KG1 (cell line): Measurements from ENCODE around the gene CLEC4A.
"Not testable (repeated sequence)": the region's sequence is repeated elsewhere in the genome, so short reads cannot be mapped to it uniquely, and the experiment has no call there.

ENCODE experiments used
- DNase-seq: peaks from one replicate; lab custom pipeline; 2025; lab: John Stamatoyannopoulos, UW

The CLEC4A gene

DNA sequence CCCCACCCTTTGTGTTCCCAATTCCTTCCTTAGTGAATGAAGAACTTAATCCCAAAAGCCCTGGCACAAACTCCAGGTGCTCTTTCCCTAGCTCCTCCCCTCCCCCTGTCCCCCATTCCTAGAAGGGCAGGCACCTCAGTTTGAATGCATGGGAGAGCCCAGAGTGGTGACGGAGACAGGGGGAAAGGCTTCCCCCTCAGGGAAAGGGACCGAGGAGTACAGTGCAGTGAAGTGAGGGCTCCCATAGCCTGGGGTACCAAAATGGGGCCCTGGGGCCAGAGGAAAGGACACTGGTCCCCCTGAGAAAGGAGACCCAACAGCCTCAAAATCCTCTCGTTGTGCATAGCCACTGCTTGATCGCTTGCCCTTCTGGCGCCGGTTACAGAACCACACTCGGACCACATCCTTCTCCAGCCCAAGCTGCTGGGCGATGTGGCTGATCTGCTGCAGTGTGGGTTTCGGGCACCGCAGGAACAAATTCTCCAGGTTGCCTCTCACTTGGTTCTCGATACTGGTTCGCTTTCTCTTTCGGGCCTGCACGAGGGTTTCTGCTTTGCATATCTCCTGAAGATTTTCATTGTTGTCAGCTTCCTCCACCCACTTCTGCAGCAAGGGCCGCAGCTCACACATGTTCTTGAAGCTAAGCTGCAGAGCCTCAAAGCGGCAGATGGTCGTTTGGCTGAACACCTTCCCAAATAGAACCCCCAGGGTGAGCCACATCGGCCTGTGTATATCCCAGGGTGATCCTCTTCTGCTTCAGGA is 10.4 kb downstream of the CLEC4A start:
- DNase-seq: not testable (repeated sequence)

DNA sequence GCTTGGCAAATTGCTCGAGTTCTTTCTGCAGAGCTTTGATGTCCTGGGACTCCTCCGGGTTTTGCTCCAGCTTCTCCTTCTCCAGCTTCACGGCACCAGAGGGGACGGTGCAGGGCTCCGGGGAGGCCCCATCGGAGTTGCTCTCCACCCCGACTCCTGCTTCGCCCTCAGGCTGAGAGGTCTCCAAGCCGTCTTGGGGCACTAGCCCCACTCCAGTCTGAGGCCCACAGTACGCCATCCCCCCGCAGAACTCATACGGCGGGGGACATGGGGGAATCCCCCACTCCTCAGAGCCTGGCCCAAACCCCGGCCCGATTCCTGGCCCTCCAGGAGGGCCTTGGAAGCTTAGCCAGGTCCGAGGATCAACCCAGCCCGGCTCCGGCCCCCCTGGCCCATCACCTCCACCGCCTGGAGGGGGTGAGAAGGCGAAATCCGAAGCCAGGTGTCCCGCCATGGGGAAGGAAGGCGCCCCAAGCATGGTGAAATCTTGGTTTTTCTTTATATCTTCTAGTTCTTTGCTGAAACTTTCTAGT is 11.0 kb downstream of the CLEC4A start:
- DNase-seq: not testable (repeated sequence)

DNA sequence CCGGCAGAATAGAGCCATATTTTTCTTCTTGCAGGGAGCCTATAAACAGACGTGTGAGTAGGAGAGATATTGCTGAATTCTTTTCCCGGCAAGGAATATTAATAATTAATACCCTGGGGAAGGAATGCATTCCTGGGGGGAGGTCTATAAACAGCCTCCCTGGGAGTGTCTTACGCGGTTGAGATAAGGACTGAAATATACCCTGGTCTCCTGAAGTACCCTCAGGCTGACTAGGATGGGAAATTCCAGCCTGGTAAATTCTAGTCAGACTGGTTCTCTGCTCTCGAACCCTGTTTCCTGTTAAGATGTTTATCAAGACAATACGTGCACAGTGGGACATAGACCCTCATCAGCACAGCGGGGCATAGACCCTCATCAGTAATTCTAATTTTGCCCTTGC is 18.2 kb downstream of the CLEC4A start:
- DNase-seq: not testable (repeated sequence)

DNA sequence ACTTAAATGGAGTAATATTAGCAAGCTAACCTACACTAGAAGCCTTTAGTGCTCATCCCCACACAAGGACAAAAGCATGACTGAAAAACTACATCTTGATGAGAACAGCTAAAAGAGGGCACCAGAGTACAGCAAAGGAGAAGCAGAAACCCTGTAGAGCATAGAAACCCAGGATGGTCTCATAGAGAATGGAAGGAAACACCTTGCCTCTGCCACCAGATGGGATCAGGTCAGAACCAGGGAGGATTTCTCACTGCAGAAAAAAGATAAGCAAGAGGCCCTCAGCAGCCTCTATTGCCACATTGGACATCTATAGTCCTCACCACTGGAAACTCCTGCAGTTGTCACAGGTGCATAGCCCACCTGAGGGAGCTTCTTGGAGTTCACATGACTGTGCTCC is 19.8 kb downstream of the CLEC4A start:
- DNase-seq: no peak

DNA sequence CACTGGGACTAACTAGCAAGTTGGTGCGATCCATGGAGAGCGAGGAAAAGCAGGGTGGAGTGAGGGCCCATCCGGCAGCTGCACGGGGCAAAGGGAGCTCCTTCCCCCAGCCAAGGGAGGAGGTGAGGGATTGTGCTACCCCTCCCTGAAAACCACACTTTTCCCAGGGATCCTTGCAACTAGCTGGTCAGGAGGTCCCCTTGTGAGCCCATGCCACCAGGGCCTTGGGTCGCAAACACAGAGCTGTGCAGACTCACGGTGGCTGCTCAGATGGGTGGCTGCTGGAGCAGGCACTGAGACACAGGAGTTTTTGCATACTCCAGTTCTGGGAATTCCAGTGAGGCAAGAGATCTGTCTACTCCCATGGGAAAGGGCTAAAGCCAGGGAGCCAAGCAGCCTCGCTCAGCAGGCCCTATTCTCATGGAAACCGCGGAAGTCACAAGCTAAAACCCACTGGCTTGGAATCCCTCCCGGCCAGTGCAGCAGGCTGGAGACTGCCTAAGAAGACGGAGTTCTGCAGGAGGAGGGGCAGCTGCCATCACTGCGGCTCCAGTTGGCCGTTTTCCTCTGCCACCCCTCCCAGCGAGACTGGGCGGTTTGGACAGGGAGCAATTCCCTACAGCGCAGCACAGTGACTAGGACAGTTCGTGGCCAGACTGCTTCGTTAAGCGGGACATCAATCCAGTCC is 22.5 kb downstream of the CLEC4A start:
- no peak for DNase-seq

DNA sequence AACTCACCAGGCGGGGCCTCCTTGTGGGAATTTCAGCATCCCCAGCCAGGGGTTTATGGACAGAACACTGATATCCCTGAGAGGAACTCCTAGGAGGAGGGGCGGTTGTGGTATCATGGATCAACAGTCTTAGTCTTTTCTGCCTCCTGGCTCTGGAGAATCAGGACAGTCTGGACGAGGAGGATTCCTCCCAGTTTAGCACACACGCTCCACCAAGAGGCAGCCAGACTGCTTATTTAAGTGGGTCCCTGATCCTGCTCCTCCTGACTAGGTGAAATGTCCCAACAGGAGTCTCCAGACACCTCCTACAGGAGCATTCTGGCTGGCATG is 23.0 kb downstream of the CLEC4A start:
- no peak for DNase-seq

DNA sequence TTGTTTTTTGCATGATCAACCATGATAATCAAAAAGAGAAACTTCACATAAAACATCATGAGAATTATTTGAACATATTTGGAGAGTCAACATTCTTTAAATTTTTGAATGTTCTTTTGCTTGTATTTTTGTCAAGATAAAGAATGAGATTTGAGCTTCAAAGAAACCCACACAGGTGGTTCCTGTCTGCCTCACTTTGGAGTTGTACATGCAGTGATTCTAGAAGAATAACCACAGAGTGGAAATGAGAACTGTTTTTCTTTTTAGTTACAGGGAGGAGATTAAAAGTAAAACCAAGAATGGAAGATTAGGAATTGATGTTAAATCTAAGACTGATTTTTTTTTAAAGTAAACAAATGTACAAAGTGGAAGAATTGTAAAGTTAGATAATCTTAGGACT is 31.1 kb downstream of the CLEC4A start:
- no peak for DNase-seq

DNA sequence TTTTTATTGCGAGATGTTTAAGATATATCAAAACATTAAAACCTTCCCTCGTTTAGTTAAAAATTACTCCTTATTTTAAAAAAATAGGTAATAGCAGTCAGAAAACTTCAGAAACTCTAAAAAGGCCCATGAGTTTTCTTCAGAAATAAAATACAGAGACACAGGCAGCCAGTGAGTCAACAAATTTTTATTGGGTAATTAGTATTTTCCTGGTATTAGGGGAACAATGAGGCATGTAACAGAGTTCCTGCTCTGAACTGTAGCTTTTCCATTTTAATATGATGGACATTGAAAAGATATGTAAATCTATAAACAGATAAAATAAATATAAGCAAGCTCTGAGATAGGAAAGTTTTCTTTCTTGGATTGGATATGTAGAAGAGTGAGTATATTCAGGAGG is 33.0 kb downstream of the CLEC4A start:
- no peak for DNase-seq

DNA sequence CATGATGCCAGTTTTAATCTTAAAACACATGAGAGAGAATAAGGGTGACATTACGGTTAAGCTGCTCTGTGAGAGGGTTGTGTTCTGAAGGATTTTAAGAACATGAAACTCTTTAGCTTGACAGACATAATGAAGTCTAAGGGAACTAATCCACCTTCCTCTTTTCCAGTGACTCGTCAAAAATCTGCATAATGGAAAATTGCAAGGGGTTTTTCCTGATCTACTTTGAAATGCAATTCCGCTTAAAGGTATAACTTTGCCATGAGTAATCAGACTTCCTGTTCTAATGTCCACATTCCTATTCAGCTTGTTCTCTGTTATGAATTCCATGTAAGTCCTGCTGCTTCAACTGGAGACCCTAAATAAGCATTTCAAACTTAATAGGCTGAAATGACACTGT is 33.4 kb downstream of the CLEC4A start, which contains the start of gene ZNF705A:
Gene ZNF705A, plus strand, starts transcription at position 171 of the 400 bp plus-strand sequence. CDS start 15,611 bp downstream, outside the sequence.
- DNase-seq: no peak

DNA sequence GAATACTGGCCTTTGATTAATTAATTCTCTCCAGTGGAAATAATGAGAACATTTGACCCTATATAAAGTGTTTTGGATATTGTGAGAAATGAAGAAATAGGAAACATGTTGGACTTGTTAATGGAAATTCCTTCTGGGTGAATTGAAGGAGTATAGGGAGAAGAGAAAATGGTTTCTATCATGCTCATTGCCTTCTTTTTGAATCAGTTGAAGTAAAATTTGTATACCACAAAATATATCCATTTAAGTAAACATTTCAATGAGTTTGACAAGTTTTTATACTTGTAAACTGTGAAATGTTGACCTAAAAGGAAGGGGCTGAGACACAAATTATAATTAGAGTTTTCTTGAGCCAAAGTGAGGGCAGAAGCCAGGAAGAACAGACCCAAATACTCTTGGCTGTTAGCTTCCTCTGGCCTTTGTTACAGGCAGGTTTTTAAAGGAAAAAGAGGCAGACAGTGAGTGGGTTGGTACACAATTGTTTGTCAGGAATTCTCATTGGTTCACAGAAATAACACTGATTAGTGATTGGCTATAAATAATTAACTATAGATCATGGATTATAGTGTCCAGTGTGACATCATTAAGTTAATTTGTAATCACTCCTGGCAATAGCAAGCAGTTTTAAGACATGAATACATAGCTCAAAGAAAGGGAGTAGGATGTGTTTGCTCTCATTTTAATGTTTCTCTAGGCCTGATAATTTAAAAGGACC is 34.2 kb downstream of the CLEC4A start:
- no peak for DNase-seq

DNA sequence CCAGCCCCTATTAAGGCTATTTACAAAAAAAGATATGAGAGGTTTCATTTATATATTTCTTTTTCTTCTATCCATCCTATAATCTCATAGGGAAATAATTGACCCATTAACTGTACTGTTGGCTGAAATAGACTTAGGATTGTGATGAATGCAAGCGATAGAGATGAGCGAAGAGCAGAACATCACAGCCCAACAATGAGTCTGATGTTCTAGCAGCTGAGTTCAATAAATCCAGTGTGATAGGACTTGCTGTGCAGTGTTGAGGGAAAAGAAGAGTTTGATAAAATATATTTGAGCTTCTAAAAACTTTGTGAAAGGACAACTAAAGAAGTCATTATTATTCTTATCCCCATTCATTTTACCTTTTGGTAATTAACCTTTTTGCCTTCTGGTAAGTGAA is 49.5 kb downstream of the CLEC4A start:
- not testable (repeated sequence) for DNase-seq

DNA sequence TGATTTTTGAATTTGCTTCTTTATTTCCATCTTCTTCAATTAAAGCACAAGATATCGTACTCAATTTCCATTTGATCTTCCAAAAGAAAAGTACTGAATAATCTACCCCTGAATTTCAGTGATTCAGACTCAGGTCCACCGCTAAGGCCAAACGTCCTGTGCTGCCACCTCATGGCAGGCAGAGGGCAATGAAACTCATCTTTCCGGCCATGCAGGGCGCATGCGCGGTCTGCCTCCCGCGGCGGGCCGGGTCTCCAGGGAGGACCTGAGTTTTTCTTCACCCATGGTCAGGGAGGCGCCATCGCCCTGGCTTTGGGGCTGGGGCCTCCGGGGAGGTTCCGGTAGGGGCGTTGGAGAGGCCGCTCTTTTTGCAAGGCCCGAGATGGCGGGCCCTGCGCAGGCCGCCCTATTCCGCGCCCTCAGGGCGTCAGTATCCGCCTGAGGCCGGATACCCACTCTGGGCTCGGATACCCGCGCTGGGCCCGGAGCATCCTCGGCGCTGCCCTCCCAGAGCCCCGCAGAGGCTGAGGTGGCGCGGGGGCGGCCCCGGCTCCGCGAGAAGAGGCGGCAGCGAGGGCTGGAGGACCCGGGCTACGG is 56.7 kb downstream of the CLEC4A start:
- not testable (repeated sequence) for DNase-seq

DNA sequence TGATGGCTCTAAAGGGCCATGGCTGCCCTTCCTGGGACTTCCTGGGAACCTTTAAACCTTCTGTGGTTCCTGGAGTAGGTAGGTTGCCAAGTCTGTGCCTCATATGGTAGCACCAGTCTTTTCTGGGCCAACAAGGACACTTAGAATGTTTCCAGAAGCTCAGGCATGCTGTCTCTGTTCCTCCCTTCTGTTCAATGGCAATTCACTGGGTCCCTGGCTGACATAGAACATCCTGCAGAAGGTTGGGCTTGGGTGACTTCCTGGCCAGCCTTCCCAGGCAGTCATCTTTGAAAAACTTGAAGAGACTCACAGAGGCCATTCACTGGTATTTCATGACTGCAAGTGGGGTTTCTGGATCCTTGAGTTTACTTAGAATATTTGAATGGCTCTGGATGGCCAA is 57.9 kb downstream of the CLEC4A start:
- not testable (repeated sequence) for DNase-seq

DNA sequence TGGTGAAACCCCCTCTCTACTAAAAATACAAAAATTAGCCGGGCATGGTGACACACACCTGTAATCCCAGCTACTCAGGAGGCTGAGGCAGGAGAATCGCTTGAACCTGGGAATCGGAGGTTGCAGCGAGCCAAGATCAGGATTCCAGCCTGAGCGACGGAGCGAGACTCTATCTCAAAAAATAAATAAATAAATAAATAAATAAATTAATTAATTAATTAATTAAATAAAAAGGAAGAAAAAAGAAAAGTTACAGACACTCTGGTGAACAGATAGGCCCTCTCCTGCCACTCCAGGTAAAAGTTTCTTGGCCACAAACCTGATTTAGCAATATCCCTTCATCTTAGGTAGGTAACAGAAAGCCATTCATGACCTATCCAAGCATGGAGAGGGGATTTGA is 59.5 kb downstream of the CLEC4A start:
- DNase-seq: not testable (repeated sequence)

DNA sequence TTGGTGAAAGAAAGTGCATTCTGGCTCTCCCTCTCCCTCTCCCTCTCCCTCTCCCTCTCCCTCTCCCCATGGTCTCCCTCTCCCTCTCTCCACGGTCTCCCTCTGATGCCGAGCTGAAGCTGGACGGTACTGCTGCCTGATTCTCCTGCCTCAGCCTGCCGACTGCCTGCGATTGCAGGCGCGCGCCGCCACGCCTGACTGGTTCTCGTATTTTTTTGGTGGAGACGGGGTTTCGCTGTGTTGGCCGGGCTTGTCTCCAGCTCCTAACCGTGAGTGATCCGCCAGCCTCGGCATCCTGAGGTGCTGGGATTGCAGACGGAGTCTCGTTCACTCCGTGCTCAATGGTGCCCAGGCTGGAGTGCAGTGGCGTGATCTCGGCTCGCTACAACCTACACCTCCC is 59.9 kb downstream of the CLEC4A start:
- DNase-seq: not testable (repeated sequence)

DNA sequence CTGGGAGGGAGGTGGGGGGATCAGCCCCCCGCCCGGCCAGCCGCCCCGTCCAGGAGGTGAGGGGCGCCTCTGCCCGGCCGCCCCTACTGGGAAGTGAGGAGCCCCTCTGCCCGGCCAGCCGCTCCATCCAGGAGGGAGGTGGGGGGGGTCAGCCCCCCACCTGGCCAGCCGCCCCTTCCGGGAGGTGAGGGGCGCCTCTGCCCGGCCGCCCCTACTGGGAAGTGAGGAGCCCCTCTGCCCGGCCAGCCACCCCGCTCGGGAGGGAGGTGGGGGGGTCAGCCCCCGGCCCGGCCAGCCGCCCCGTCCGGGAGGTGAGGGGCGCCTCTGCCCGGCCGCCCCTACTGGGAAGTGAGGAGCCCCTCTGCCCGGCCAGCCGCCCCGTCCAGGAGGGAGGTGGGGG is 60.8 kb downstream of the CLEC4A start:
- not testable (repeated sequence) for DNase-seq

DNA sequence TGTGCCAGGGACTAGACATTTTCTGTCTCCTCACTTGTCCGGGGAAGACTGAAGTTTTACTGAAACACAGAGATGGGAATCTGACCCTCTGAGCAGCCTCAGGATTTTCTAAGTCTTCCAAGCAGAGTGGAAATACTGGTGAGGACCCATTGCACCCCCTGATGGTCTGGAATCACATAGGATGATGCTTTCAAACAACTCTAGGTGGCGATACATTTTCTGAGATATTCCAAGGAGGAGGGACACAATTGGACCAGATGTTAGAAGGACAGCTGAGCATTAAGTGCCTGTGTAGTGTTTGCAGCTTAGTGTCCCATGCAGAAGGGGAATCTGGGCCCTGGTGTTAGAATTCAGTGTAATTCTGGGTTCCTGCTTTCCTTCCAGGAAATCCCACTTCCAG is 64.7 kb downstream of the CLEC4A start:
- DNase-seq: not testable (repeated sequence)
